ENCODE results near the gene PKP2. TPM values are rescaled to one million over a fixed set of nuclear protein-coding genes. Genes with fewer than 3 reads are reported as not detected.

Gene PKP2
- polyA plus RNA-seq, 2 donors, result 1.5 to 6.5 TPM

DNA sequence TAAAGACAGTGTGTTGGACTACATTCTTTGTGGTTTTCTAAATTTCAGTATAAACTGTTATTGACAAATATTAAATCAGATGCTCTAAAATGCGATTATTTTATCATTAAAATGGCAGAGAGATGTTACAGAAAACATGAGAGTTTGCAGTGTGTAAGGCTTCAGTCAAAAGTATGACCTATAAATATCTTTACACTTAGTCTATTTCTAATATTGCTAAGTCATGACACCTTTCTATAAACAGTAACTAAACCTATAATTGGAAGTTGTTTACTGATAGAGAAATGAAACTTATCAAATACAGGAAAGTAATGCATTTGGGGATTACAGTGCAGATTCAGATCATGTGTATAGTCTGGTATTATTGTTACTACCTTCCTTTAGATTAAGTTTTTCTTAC is 72.0 kb downstream of the PKP2 start:
- no peaks in the 10 kb centered on the region for H3K36me3 ChIP-seq (ENCODE audit: control insufficient read depth in 2 of 2, insufficient read depth in 2 of 2, low read length in 1 of 2)
- no peak overlapping the region for H3K27ac ChIP-seq (ENCODE audit: low read depth in 2 of 2, low read length in 1 of 2)
- H3K27me3 ChIP-seq (ENCODE audit: control insufficient read depth in 1 of 2, insufficient read depth in 2 of 2, low read length in 2 of 2), result no peaks in the 10 kb centered on the region
- no peaks in the 10 kb centered on the region for H3K4me1 ChIP-seq (ENCODE audit: control insufficient read depth in 2 of 2, insufficient read depth in 2 of 2, low read length in 1 of 2)
- no peaks in the 10 kb centered on the region for H3K9me3 ChIP-seq (ENCODE audit: control insufficient read depth in 2 of 2, insufficient read depth in 1 of 2, low read depth in 1 of 2, low read length in 1 of 2)
- H3K4me3 ChIP-seq (ENCODE audit: low read depth in 1 of 2, low read length in 2 of 2), result no peak overlapping the region
- WGBS, 2 donors, result 94 to 96% methylated on average over 1 of the region's 1 CpG

DNA sequence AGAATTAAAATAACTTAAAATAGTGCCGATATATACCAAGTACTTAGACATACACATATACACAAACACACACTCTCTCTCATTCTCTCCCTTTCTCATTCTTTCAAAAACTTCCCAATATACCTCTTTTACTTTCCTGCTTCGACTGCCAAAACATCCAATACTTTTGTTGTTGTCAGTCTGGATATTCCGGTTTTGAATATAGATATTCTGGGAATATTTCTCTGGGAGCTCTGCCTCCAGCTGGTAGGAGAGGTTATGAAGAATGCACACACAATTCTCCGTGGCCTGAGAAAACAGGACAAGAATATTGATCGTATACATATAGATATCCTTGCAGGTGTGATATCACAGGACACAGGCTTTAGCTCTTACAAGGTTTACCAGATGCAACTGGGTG is 74.2 kb downstream of the PKP2 start:
- WGBS, 2 donors, result 59 to 60% methylated on average over 5 of the region's 5 CpGs
- Histone ChIP-seq H3K4me3 (ENCODE audit: low read depth in 1 of 2, low read length in 2 of 2) (no peak overlapping the region), H3K36me3 (ENCODE audit: control insufficient read depth in 2 of 2, insufficient read depth in 2 of 2, low read length in 1 of 2) (no peaks in the 10 kb centered on the region), H3K27ac (ENCODE audit: low read depth in 2 of 2, low read length in 1 of 2) (no peak overlapping the region), H3K4me1 (ENCODE audit: control insufficient read depth in 2 of 2, insufficient read depth in 2 of 2, low read length in 1 of 2) (no peaks in the 10 kb centered on the region), H3K9me3 (ENCODE audit: control insufficient read depth in 2 of 2, insufficient read depth in 1 of 2, low read depth in 1 of 2, low read length in 1 of 2) (no peaks in the 10 kb centered on the region), H3K27me3 (ENCODE audit: control insufficient read depth in 1 of 2, insufficient read depth in 2 of 2, low read length in 2 of 2) (no peaks in the 10 kb centered on the region)

GRCh38 chr12:32821710-32822109 is 74.9 kb downstream of the PKP2 start:
- Histone ChIP-seq H3K9me3 (ENCODE audit: control insufficient read depth in 2 of 2, insufficient read depth in 1 of 2, low read depth in 1 of 2, low read length in 1 of 2) (no peaks in the 10 kb centered on the region), H3K4me1 (ENCODE audit: control insufficient read depth in 2 of 2, insufficient read depth in 2 of 2, low read length in 1 of 2) (no peaks in the 10 kb centered on the region), H3K4me3 (ENCODE audit: low read depth in 1 of 2, low read length in 2 of 2) (no peak overlapping the region), H3K36me3 (ENCODE audit: control insufficient read depth in 2 of 2, insufficient read depth in 2 of 2, low read length in 1 of 2) (no peaks in the 10 kb centered on the region), H3K27ac (ENCODE audit: low read depth in 2 of 2, low read length in 1 of 2) (no peak overlapping the region), H3K27me3 (ENCODE audit: control insufficient read depth in 1 of 2, insufficient read depth in 2 of 2, low read length in 2 of 2) (no peaks in the 10 kb centered on the region)
- WGBS, 2 donors, result 45 to 55% methylated on average over 2 of the region's 2 CpGs

GRCh38 chr12:32821293-32821692 is 75.3 kb downstream of the PKP2 start:
- Histone ChIP-seq H3K27me3 (ENCODE audit: control insufficient read depth in 1 of 2, insufficient read depth in 2 of 2, low read length in 2 of 2) (no peaks in the 10 kb centered on the region), H3K4me1 (ENCODE audit: control insufficient read depth in 2 of 2, insufficient read depth in 2 of 2, low read length in 1 of 2) (no peaks in the 10 kb centered on the region), H3K27ac (ENCODE audit: low read depth in 2 of 2, low read length in 1 of 2) (no peak overlapping the region), H3K9me3 (ENCODE audit: control insufficient read depth in 2 of 2, insufficient read depth in 1 of 2, low read depth in 1 of 2, low read length in 1 of 2) (no peaks in the 10 kb centered on the region), H3K36me3 (ENCODE audit: control insufficient read depth in 2 of 2, insufficient read depth in 2 of 2, low read length in 1 of 2) (no peaks in the 10 kb centered on the region), H3K4me3 (ENCODE audit: low read depth in 1 of 2, low read length in 2 of 2) (no peak overlapping the region)
- 85 to 87% methylated on average over 8 of the region's 8 CpGs for WGBS, 2 donors

DNA sequence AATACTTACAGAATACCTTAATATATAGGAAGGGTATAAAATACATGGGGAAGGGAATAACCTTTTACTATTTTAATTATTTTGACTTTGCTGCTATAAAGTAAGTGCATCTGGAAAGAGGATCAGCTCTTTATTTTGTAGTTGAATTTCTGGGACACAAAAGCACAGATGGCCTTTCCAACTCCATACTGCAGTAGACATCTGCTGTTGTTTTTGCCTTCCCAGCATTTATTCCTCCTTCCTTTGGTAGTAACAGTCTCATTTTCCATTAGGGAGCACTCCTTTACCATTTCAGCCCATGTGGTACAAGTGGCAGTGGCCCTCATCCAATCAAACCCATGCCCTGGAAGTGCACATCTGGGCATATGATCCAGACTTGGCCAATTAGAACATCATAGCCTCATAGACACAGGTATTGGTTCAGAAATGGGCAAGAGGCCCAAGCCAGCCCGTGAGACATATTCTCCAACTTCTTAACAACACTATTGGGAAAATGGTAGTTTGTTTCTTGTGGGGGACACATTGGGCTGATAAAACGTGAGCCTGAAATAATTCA is 76.1 kb downstream of the PKP2 start:
- Histone ChIP-seq H3K36me3 (ENCODE audit: control insufficient read depth in 2 of 2, insufficient read depth in 2 of 2, low read length in 1 of 2) (no peaks in the 10 kb centered on the region), H3K27ac (ENCODE audit: low read depth in 2 of 2, low read length in 1 of 2) (no peak overlapping the region)
- 83 to 88% methylated on average over 2 of the region's 2 CpGs for WGBS, 2 donors

GRCh38 chr12:32819424-32819823 is 77.2 kb downstream of the PKP2 start:
- Histone ChIP-seq H3K36me3 (ENCODE audit: control insufficient read depth in 2 of 2, insufficient read depth in 2 of 2, low read length in 1 of 2) (no peaks in the 10 kb centered on the region), H3K4me3 (ENCODE audit: low read depth in 1 of 2, low read length in 2 of 2) (no peak overlapping the region)

More for the DNA sequence above, 76.1 kb downstream of the PKP2 start:
- Histone ChIP-seq H3K27me3 (ENCODE audit: control insufficient read depth in 1 of 2, insufficient read depth in 2 of 2, low read length in 2 of 2) (no peaks in the 10 kb centered on the region), H3K9me3 (ENCODE audit: control insufficient read depth in 2 of 2, insufficient read depth in 1 of 2, low read depth in 1 of 2, low read length in 1 of 2) (no peaks in the 10 kb centered on the region), H3K4me1 (ENCODE audit: control insufficient read depth in 2 of 2, insufficient read depth in 2 of 2, low read length in 1 of 2) (no peaks in the 10 kb centered on the region), H3K4me3 (ENCODE audit: low read depth in 1 of 2, low read length in 2 of 2) (no peak overlapping the region)

GRCh38 chr12:32811686-32812392 is 84.7 kb downstream of the PKP2 start:
- Histone ChIP-seq H3K9me3 (ENCODE audit: control insufficient read depth in 2 of 2, insufficient read depth in 1 of 2, low read depth in 1 of 2, low read length in 1 of 2) (peaks cover 0 to 4% of the 10 kb centered on the region in 2 donors), H3K27me3 (ENCODE audit: control insufficient read depth in 1 of 2, insufficient read depth in 2 of 2, low read length in 2 of 2) (no peaks in the 10 kb centered on the region), H3K4me1 (ENCODE audit: control insufficient read depth in 2 of 2, insufficient read depth in 2 of 2, low read length in 1 of 2) (no peaks in the 10 kb centered on the region), H3K4me3 (ENCODE audit: low read depth in 1 of 2, low read length in 2 of 2) (no peak overlapping the region), H3K27ac (ENCODE audit: low read depth in 2 of 2, low read length in 1 of 2) (no peak overlapping the region), H3K36me3 (ENCODE audit: control insufficient read depth in 2 of 2, insufficient read depth in 2 of 2, low read length in 1 of 2) (no peaks in the 10 kb centered on the region)
- WGBS, 2 donors, result 83 to 85% methylated on average over 7 of the region's 7 CpGs

More at GRCh38 chr12:32819424-32819823, 77.2 kb downstream of the PKP2 start:
- Histone ChIP-seq H3K27me3 (ENCODE audit: control insufficient read depth in 1 of 2, insufficient read depth in 2 of 2, low read length in 2 of 2) (no peaks in the 10 kb centered on the region), H3K9me3 (ENCODE audit: control insufficient read depth in 2 of 2, insufficient read depth in 1 of 2, low read depth in 1 of 2, low read length in 1 of 2) (no peaks in the 10 kb centered on the region), H3K4me1 (ENCODE audit: control insufficient read depth in 2 of 2, insufficient read depth in 2 of 2, low read length in 1 of 2) (no peaks in the 10 kb centered on the region), H3K27ac (ENCODE audit: low read depth in 2 of 2, low read length in 1 of 2) (no peak overlapping the region)

DNA sequence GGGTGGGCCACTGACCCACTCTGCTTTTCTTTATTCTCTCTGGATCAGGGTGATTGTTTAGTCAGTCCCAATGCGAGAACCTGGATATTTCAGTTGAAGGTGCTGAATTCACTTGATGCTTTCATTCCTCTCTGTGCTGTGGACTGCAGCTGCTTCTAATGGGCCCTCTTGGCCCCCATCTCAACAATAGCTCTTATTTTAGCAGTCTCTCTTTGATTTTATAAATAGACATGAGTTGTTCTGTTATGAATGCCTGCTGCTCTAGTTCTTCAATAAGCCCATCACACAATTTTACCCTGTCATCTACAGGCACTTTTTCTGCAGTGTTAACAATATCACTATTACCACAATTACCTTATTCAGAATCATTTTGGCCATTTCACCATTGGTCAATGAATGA is 86.7 kb downstream of the PKP2 start:
- peaks cover 0 to 4% of the 10 kb centered on the region in 2 donors for H3K9me3 ChIP-seq (ENCODE audit: control insufficient read depth in 2 of 2, insufficient read depth in 1 of 2, low read depth in 1 of 2, low read length in 1 of 2)
- H3K27me3 ChIP-seq (ENCODE audit: control insufficient read depth in 1 of 2, insufficient read depth in 2 of 2, low read length in 2 of 2), result no peaks in the 10 kb centered on the region
- no peak overlapping the region for H3K27ac ChIP-seq (ENCODE audit: low read depth in 2 of 2, low read length in 1 of 2)
- no peaks in the 10 kb centered on the region for H3K4me1 ChIP-seq (ENCODE audit: control insufficient read depth in 2 of 2, insufficient read depth in 2 of 2, low read length in 1 of 2)
- H3K4me3 ChIP-seq (ENCODE audit: low read depth in 1 of 2, low read length in 2 of 2), result no peak overlapping the region
- 95 to 100% methylated on average over 1 of the region's 1 CpG for WGBS, 2 donors
- H3K36me3 ChIP-seq (ENCODE audit: control insufficient read depth in 2 of 2, insufficient read depth in 2 of 2, low read length in 1 of 2), result no peaks in the 10 kb centered on the region

GRCh38 chr12:32809196-32809595 is 87.4 kb downstream of the PKP2 start:
- Histone ChIP-seq H3K4me3 (ENCODE audit: low read depth in 1 of 2, low read length in 2 of 2) (no peak overlapping the region), H3K27ac (ENCODE audit: low read depth in 2 of 2, low read length in 1 of 2) (no peak overlapping the region), H3K9me3 (ENCODE audit: control insufficient read depth in 2 of 2, insufficient read depth in 1 of 2, low read depth in 1 of 2, low read length in 1 of 2) (peaks cover 0 to 4% of the 10 kb centered on the region in 2 donors), H3K36me3 (ENCODE audit: control insufficient read depth in 2 of 2, insufficient read depth in 2 of 2, low read length in 1 of 2) (no peaks in the 10 kb centered on the region), H3K4me1 (ENCODE audit: control insufficient read depth in 2 of 2, insufficient read depth in 2 of 2, low read length in 1 of 2) (no peaks in the 10 kb centered on the region), H3K27me3 (ENCODE audit: control insufficient read depth in 1 of 2, insufficient read depth in 2 of 2, low read length in 2 of 2) (no peaks in the 10 kb centered on the region)
- 0 to 14% methylated on average over 1 of the region's 1 CpG for WGBS, 2 donors

GRCh38 chr12:32804301-32804700 is 92.3 kb downstream of the PKP2 start:
- H3K4me3 ChIP-seq (ENCODE audit: low read depth in 1 of 2, low read length in 2 of 2), result no peak overlapping the region
- H3K9me3 ChIP-seq (ENCODE audit: control insufficient read depth in 2 of 2, insufficient read depth in 1 of 2, low read depth in 1 of 2, low read length in 1 of 2), result peaks cover 0 to 4% of the 10 kb centered on the region in 2 donors
- H3K27me3 ChIP-seq (ENCODE audit: control insufficient read depth in 1 of 2, insufficient read depth in 2 of 2, low read length in 2 of 2), result no peaks in the 10 kb centered on the region
- H3K27ac ChIP-seq (ENCODE audit: low read depth in 2 of 2, low read length in 1 of 2), result no peak overlapping the region
- no peaks in the 10 kb centered on the region for H3K36me3 ChIP-seq (ENCODE audit: control insufficient read depth in 2 of 2, insufficient read depth in 2 of 2, low read length in 1 of 2)
- 80 to 84% methylated on average over 3 of the region's 3 CpGs for WGBS, 2 donors
- H3K4me1 ChIP-seq (ENCODE audit: control insufficient read depth in 2 of 2, insufficient read depth in 2 of 2, low read length in 1 of 2), result no peaks in the 10 kb centered on the region
